GDM1 (cell line): Measurements from ENCODE around the gene CLTCL1.

Experiments
- DNase-seq: peaks from one replicate; lab custom pipeline; 2025; lab: John Stamatoyannopoulos, UW

The CLTCL1 gene

DNA sequence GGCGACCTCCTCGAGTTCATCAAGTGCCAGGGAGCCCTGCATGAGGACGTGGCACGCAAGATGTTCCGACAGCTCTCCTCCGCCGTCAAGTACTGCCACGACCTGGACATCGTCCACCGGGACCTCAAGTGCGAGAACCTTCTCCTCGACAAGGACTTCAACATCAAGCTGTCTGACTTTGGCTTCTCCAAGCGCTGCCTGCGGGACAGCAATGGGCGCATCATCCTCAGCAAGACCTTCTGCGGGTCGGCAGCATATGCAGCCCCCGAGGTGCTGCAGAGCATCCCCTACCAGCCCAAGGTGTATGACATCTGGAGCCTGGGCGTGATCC, 159.9 kb downstream of the CLTCL1 start:
- no peak for DNase-seq

DNA sequence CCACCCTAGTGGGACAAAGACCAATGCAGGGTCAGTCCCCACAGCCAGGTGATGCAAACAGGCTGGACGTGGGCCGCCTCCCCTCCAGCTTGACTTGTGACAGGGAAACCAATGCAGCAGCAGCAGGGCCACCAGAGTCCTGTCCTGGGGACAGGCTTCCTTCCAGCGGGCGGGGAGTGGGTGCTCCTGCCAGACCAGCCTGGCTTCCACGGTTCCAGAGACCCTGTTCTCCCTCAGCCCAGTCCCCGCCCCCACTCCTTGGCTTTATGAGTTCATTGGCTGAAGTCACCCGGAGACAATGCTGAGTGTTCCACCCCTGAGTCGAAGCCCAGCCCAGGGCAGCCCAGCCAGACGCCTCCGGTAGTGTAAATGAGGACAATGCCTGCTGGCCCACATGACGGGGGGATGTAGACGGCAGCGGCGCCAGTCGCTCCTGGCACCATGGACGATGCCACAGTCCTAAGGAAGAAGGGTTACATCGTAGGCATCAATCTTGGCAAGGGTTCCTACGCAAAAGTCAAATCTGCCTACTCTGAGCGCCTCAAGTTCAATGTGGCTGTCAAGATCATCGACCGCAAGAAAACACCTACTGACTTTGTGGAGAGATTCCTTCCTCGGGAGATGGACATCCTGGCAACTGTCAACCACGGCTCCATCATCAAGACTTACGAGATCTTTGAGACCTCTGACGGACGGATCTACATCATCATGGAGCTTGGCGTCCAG, 160.4 kb downstream of the CLTCL1 start, which contains the start of gene TSSK2:
Gene TSSK2 (plus strand): TSS at position 350 of the 726 bp plus-strand sequence. CDS start 92 bp downstream, at position 442.
- DNase-seq = no peak

DNA sequence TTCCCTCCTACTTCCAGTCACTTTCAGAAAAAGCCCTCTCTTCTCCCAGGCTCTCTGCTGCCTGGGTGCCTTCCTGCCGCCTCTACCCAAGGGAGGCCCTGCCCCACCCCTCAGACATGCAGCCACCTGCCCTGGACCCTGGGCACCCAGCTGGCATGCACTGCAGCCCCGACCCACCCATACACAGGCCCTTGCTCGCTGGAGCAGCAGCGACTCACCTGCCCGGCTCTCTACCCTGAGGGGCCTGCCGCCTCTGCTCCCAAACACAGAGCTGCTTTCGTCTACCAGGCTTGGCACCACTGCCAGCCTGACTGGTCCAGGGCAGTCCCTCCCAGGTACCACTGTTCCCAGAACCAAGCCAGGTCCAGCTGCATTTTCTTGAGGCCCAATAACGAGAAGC, 161.6 kb downstream of the CLTCL1 start:
- DNase-seq = no peak
